NCI-H524 (cell line): Measurements from ENCODE around the gene UBXN4.
"Not testable (repeated sequence)": the region's sequence is repeated elsewhere in the genome, so short reads cannot be mapped to it uniquely, and the experiment has no call there.

Experiments
- DNase-seq, 2 experiments: peaks; one replicate each; lab custom pipeline; 2025; lab: John Stamatoyannopoulos, UW

The UBXN4 gene

DNA sequence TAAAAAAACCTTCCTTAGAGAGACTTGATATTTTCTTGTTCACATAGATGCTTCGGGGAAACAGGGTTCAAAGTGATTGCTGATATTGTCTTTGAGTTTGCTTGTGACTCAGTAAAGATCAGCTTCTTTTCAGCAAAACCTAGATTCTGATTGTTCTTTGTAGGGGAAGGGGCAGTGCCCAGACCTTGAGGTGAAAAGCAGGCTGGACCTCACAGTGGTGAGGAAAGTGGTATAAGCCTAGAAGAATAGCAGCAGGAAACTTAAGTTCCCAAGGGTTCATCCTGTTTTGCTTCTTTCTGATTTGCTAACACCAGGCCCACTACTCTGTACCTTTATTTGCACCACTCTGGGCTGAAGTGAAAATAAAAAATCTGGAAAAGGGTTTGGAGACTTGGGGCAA, 20.9 kb downstream of the UBXN4 start:
- no peak for DNase-seq

DNA sequence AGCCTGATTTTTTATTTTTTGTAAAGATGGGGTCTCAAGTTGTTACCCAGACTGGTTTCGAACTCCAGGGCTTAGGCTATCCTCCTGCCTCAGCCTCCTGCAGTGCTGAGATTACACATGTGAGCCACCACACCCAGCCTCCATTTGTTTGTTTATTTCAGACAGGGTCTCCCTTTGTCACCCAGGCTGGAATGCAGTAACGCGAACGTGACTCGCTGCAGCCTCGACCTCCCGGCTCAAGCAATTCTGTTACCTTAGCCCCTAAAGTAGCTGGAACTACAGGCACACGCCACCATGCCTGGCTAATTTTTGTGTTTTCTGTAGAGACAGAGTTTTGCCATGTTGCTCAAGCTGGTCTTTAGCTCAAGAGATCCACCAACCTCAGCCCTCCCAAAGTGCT, 27.2 kb downstream of the UBXN4 start:
- no peak for DNase-seq

DNA sequence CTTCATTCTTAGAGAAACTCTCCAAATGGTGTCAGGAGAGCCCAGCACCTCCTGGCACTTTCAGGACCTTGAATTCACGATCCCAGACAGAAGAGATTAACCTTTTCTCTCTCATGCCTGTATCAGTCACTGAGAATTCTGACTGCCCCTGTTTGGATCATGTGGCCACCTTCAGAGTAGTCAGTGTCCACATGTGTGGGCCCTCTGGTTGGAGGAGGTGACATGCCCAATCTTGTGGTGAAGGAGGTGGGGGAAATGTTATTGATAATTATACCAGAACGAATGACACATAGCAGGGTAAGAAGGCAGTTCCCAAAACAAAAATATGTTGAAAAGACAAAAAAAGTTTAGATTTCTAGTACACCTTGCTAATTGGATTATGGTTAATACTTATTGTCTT, 31.7 kb downstream of the UBXN4 start:
- DNase-seq: no peak

DNA sequence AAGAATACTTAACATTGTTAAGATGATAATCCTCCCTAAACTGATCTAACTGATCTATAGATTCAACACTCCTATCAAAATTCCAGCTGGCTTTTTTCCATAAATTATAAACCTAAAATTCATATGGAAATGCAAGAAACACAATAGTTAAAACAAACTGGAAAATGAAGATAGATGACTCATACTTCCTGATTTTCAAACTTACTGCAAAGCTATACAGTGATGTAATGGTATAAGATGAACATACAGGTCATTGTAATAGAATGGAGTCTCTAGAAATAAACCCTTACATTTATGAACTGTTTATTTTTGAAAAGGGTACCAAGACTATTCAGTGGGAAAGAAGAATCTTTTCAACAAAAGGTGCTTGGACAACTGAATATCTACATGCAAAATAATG, 32.3 kb downstream of the UBXN4 start:
- no peak for DNase-seq

DNA sequence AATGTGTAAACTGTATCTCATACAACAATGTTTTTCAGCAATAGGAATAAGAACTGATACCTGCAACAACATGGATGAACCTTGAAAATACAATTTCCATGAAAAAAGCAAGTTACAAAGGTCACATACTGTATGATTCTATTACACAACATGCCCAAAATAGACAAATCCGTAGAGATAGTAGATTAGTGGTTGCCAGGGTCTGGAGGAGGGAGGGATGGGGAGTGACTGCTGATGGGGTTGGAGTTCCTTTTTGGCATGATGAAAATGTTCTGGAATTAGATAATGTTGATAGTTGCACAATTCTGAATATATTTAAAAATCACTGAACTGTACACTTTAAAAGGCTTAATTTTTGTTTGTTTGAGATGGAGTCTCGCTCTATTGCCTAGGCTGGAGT, 33.8 kb downstream of the UBXN4 start:
- DNase-seq: no peak

DNA sequence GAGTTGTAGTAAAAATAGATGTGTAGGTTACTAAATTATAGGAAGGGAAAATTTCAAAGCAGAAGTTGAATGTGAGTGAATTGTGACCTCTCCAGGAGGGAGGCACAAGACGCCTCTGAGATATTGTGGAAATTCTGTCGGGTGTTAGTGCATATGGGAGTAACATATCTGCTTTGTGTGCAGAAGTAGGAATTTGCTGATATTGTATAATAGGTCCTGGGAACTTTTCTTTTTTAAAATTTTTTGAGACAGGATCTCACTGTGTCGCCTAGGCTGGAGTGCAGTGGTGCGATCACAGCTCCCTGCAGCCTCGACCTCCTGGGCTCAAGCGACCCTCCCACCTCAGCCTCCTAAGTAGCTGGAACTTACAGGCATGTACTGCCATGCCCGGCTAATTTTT, 34.7 kb downstream of the UBXN4 start:
- no peak for DNase-seq

DNA sequence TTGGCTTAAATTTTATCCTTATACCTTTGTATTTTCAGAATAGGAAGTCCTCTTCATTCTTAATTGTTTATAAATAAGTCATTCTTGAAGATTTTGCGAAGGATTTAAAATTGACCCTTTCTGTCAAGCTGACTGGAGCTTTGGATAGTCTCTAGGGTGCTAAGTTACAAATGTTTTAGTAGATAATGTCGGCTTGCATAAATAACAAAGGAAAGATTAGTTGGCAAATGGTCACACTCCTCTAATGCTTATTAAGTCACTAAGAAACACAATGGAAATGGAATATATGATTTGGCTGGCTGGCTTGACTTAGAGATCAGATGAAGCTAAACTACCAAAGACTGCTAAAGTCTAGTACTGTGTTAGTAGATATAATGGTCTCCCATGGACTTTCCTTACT, 40.6 kb downstream of the UBXN4 start:
- no peak for DNase-seq

DNA sequence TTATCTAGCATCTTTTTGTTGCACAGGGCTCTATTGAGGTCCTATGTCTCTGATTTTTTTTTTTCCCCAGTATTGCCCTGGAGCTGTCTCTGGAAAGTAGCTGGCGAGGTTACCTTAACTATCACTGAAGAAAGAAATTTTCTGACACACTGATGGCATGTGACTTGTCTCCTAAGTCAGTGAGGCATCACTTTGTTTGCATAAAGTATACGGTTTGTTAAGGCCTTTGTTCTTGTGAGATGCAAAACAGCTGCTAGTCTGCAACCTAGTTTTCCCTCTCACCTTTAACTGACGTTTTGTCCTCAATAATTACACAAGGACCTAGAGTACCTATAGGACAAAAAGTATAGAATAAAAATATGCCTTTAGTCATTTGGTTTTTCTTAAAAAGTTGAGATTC, 41.8 kb downstream of the UBXN4 start:
- no peak for DNase-seq

DNA sequence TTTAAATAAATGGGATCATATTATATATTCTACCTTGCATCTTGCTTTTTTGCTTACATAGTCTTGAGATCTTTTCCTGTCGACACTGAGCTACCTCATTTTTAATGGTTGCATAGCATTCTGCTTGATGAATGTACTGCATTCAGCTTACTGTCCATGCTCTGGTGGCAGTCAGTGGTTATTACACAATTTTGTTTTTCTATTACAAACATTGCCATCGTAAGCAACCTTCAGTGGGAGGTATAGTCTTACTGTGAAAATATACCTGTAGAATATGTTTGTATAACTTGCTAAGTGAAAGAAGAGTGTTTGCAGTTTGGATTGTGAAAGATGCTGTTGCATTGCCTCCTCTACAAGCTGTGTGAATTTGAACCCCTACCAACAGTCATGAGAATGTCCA, 43.4 kb downstream of the UBXN4 start:
- DNase-seq: no peak

DNA sequence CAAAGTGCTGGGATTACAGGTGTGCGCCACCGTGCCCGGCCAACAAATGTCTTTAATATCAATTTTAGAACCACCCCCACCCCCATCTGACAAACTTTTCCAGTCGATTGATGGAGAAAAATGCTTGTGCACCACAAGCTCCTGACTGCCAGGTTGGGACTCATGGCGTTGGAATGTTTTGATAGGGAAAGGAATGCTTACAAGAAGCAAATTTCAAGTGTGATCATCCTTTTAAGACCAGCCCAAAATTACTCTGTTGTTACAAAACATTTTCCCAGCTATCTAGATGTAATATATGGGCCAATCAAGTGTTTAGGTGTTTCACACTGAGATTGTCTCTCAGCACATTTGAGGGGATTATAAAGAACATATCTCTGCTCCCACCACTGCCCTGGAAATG, 45.2 kb downstream of the UBXN4 start:
- no peak for DNase-seq

DNA sequence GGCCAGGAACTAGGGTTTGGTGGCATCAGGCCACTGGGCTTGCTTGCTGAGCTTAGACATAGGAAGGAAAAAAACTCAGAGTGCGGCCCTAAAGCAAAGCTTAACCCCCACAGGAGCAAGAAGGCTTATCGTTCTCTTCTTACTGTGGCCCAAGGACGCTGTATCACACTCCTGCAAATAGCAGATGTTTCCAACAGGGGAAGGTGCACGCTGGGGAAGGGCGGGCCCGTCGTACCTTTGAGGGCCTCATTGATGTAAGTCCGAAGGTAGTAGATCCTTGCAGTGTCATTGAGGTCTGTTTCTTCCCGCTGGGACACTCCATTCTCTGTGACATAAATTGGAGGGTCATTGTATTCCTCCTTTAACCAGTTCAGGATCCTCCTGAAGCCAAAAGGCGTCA, 48.8 kb downstream of the UBXN4 start:
- no peak for DNase-seq

DNA sequence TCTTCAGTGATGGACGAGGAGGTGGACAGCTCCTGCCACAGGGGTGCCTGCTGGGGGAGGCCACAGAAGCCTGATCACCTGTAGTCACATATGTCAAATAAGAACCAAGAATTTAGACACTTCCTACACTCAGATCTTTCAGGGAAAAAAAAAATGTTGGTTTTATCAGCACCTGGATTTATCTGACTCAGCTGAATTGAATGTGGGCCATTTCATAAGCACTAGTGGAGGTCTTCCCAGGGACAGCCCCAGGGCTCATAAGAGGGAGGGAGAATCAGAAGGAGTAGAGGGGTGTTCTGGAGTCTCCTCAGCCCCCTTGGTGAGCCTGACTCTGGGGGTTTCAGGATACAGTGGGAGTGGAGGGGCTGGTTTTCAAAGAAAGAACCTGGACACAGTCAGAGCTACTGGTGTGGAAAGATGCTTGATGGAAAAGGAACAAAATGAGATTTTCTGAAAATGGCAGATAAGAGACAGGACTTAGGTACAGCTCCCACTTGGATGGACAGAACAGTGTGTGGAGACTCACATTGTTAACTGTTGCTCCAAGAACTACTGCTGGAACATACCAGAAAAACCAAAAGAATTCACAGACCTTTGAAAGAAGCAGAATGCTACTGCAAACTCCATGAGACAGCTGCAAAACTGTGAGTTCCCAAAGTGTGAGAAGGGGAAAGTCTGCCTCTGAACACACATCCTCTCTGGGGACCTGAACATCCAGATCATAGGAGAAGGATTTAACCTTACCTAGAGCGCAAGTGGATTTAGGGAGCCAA, 49.9 kb downstream of the UBXN4 start:
- no peak for DNase-seq

DNA sequence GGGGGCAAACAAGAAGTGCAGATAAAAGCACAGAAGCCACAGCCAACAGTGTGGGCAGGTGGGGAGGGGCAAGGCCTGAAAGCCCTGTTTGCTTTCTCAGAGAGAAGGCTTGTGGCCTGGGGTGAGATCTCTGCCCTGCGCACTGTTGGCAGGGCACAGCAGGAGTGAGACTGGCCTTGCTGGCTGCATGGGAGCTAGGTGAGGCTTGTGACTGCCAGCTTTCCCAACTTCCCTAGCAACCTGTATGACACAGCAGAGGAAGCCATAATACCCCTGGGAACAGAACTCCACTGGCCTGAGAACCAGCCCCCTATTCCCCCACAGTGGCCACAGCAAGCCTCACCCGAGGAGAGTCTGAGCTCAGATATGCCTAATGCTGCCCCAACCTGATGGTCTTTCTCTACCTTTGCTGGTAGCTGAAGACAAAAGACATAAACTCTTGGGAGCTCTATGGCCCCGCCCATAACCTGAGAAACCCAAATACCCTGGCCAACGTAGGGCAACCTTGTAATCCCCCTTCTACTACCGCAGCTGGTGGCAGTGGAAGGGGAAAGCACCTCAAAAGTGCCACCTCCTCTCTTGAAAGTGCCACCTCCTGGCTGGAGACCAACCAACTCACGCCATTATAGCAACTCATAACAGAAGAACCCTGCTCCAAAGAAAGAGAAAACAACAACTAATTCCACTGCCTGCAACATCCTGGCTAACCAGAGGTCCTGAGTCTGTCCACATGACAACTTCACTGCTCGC, 50.9 kb downstream of the UBXN4 start:
- DNase-seq: no peak

DNA sequence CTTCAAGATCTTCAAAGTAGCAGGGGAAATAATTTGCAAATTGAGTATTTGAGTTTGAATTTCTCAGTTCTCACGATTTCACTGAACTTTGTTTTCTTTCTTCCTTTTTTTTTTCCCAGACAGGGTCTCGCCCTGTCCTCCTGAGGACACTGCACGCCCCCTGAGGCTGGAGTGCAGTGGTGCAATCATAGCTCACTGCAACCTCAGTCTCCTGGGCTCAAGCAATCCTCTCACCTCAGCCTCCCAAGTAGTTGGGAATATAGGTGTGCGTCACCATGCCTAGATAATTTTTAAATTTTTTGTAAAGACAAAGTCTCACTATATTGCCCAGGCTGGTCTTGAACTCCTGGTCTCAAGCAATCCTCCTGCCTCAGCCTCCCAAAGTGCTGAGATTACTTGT, 54.0 kb downstream of the UBXN4 start:
- DNase-seq: not testable (repeated sequence)

DNA sequence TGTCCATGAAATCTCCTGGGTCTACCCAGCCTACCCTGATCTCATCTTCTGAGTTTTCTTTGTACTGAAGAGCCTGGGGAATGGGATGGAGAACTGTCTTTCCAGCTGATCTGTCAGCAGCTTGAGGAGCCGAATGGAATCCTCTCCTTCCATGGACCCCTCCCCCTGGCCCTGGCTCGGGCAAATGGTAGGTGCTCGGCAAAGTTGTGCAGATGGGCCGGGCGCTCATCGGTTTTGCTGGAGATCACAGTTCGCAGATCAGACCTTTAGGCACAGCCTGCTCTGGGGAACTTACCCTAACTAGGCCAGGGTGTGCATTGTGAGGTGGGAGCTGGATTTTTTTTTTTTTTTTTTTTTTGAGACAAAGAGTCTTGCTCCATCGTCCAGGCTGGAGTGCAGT, 55.0 kb downstream of the UBXN4 start:
- no peak for DNase-seq

DNA sequence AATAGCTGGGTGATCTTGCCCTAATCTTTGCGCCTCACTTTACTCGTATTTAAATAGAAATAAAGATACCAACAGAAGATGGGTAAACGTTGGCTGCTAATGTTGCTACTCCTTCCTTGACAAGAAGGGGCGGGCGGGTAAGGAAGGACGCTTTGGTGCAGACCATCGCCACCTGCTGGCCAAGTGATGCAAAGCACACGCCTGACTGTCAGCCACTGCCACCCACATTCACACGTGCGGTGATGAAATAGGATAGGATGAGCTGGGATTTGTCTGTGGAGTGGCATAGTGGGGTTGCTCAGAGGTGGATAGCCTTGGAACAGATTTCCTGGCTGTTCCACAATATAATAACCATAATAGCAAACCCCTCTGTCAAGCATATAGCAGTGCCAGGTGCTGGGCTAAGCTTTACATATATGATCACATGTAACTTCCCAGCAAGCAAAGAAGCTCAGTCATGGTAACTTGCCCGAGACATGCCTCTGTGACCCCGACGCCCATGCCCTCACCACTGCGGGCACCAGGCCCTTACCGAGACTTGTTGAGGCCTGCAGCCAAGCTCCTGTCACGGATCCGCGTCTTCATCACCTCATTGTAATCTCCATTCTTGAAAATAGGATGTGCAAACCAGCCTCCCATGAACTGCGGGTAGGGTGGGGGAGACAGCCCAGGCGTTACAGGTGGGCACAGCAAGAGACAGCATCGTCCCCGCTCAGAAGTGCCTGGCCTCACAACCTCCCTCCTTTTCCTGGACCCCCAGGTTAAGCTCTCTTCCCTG, 56.0 kb downstream of the UBXN4 start:
- peak; percentile 23 to 71 for DNase-seq

DNA sequence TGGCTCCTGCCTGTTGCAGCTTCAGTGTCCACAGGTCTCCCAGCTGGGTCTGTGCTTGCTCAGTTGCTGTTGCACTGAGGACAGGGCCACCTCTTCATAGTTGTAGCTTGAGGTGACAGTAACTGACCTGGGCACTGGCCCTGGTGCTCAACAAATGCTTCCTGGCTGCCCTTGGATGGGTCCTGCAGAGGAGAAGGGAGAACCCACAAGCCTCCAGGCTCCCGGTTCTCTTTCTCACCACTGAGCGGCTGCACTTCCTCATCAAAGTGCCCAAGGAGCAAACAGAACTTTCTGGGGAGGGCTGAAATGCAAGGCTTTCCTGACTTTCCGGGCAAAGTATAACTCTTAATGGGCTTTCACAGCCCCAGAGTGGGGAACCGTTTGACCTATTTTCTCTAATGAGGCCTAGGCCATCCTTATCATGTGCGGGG, 56.6 kb downstream of the UBXN4 start:
- no peak for DNase-seq

DNA sequence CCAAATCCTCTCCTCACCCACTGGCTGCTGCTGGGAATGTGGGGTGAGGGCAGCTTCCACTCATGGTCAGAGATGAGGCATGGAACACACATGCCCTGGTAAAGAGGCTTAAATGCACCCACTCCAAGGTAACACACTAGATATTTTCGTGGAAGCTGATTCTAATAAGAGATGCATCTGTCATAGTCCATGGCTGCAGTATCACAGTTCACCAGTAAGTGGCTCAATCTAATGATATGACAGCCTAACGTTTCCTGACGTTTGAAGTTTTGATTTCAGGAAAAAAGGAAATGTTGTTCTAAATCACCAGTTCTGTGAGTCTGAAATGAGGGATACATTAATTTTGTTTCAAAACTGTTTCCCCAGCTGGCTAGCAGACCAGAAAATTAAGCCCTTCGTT, 57.1 kb downstream of the UBXN4 start:
- DNase-seq: peak; percentile 2 to 44

DNA sequence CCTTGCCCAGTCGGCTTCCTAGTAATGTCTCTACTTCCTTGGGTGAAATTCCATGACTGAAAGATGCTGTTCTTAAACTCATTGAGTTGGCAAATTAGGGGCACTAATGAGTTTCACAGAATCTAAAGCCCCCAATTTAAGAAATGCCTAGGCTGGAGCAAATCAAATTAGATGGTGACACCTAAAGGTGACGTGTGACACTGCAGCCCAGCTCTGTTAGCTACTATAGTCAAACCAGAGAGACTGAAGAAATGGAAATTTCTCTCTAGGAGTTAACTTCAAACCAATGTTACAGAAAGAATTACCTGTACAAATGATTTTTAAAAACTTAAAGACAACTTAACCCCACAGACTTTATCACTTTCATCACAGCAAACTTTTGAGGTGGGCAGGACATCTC, 58.1 kb downstream of the UBXN4 start:
- no peak for DNase-seq

DNA sequence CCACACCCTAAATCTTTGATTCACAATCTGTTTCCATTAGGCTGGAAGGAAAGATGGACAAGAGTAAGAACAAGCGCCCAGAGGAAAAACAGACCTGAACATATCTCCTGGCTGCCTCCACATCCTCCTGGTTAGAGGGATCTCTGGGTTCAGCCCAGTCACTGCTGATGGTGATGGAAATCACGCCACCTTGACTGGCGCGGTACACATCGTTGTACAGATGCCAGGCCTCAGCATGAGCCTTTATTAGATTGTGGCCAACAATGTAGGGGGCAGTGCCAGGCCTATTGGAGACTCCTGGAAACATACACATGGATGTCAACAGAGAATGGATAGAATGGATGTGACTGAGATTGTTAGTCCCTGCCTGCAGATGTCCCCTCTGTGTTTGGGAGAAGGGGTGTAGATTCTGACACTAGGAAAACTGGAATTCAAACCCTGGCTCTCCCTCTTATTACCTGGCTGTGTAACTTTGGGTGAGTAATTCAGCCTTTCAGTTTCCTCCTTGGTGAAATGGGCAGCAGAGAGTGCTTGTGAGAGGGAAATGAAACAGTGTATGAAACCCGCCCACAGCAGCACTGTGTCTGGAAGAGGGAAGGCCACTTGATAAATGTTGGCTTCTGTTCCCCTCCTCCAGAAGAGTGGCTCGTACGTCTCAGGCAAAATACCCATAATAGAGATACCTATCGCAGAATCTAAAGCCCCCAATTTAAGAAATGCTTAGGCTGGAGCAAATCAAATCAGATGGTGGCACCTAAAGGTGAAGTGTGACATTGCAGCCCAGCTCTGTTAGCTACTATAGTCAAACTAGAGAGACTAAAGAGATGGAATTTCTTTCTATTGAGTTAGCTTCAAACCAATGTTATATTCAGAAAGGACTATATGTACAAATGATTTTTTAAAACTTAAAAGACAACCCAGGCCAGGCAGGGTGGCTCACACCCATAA, 59.1 kb downstream of the UBXN4 start:
- DNase-seq: no peak

DNA sequence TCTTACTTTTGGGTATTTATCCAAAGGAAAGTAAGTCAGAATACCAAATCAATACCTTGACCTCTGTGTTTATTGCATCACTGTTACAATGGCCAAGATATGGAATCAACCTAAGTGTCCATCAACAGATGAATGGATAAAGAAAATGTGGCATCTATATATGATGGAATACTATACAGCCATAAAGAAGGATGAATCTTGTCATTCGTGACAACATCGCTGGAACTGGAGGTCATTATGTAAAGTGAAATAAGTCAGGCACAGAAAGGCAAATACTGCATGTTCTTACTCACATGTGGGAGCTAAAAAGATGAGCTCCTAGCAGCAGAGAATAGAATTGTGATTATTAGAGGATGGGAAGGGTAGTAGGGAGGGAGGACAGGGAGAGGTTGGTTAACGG, 60.7 kb downstream of the UBXN4 start:
- DNase-seq: no peak

DNA sequence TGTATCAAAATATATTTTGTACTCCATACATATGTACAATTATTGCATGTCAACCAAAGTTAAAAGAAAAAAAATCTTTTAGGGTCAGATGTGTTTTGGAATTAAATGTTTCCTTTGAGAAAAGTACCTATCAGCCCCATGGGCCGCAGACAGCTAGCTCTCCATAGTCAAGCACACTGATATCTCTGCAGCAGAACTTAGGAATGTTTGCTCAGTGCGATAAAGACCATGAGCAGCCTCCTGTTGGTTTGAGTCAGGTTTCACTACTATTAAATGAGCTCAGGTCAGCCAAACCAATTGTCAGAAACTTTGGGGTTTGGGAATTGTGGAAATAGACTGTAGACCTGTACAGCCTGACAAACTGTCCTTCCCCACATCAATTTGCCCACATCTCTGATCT, 61.6 kb downstream of the UBXN4 start:
- no peak for DNase-seq
